Measurements from ENCODE around the gene RAB7B. TPM values are rescaled to one million over a fixed set of nuclear protein-coding genes. Genes with fewer than 3 reads are reported as not detected.

Gene RAB7B
- total RNA-seq, 4 donors from 2014 or later, result 0.27 to 0.32 TPM; not detected in 2

DNA sequence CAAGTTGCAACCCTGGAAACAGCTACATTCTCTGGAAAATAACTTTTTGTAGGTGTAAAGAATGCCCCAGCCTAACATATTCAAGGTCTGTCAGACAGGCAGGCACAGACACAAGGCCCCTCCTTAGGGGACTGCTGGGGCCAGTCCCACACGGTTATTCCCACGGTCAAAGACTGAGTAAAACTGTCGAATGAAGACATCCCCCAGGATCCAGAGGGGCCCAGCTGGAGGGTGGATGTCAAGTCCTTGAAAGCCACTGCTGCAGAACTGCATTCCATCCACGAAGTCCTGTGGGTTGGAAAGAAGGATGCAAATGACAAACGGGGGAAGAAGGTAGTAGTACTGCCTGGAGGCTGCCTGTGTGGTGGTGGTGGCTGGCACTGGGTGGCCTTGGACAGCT, 6.9 kb upstream of the RAB7B start:
- no peaks in the 10 kb centered on the region for H3K9me3 ChIP-seq
- no peak for DNase-seq
- in situ Hi-C loops (cut with MboI; ENCODE audit: low pct_ligation_motif_present in 1 of 4, low pct_unique_long_range_greater_than_20kb in 1 of 4, low sequenced_read_pairs in 3 of 4), result no loop called here
- intact Hi-C loops (cut with DNase I; ENCODE audit: low total_unique reads), result no loop called here
- H3K4me3 ChIP-seq, result no peak overlapping the region
- WGBS, 2 donors (ENCODE audit: low coverage in 1 of 2), result 70% methylated on average over 5 of the region's 5 CpGs; no CpG with 5 or more reads in 1 of the 2 donors
- H3K27me3 ChIP-seq, result no peaks in the 10 kb centered on the region
- no peak overlapping the region for H3K27ac ChIP-seq
- TF ChIP-seq CTCF (IDR thresholded peaks at IDR 0.05) (no peak), POLR2AphosphoS5 (IDR thresholded peaks at IDR 0.05) (no peak)
- H3K4me1 ChIP-seq, result peaks cover 0 to 11% (median 0%) of the 10 kb centered on the region in 4 donors
- no peaks in the 10 kb centered on the region for H3K36me3 ChIP-seq

DNA sequence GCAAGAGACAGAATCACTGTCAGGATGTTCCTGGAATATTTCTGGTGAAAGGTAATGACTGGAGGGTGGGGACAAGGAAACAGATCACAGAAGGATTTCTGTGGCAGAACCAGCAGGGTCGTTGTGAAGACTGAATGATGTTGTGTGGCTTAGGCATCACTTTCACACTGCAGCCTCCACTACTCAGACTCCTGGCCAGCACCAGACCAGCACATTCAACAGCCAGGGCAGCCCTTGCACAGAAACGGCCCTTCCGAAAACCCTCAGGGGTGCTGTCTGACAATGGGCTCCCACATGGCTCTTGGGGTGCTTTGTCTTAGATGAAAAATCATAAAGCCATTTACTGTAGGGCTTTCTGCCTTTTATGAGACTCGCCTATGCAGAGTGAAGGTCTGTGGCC, 3.8 kb upstream of the RAB7B start:
- H3K27me3 ChIP-seq, result no peaks in the 10 kb centered on the region
- H3K27ac ChIP-seq, result no peak overlapping the region
- no peak for DNase-seq
- WGBS, 2 donors (ENCODE audit: low coverage in 1 of 2), result 69% methylated on average over 4 of the region's 4 CpGs; no CpG with 5 or more reads in 1 of the 2 donors
- intact Hi-C loops (cut with DNase I; ENCODE audit: low total_unique reads) (no loop called here), in situ Hi-C loops (cut with MboI; ENCODE audit: low pct_ligation_motif_present in 1 of 4, low pct_unique_long_range_greater_than_20kb in 1 of 4, low sequenced_read_pairs in 3 of 4) (no loop called here)
- no peak overlapping the region for H3K4me3 ChIP-seq
- H3K9me3 ChIP-seq, result no peaks in the 10 kb centered on the region
- H3K36me3 ChIP-seq, result no peaks in the 10 kb centered on the region
- peaks cover 0 to 18% (median 11%) of the 10 kb centered on the region in 4 donors for H3K4me1 ChIP-seq
- TF ChIP-seq EP300 (IDR thresholded peaks at IDR 0.05; ENCODE audit: low read depth) (no peak), CTCF (IDR thresholded peaks at IDR 0.05) (no peak), POLR2A (IDR thresholded peaks at IDR 0.05) (no peak), POLR2AphosphoS5 (IDR thresholded peaks at IDR 0.05) (no peak)

DNA sequence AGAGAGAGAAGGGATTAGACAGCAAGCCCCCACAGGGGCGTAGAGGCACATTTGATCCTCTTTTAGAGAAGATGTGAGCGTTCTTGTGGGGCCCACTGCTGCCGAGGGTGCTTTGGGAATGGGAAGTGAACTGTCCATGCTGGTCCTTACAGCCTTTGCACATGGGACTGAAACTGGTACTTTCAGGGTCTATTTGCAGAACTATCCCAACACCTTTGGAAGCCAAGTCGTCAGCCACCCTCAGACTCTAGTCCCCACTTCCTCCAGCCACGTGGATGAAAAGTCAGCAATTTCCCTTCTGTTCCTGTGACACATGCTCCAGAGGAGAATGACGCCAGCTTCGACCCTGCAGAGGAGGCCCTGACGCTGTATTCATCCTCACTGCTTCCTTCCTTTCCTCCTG, 2.6 kb upstream of the RAB7B start:
- no peak for TF ChIP-seq EP300 (IDR thresholded peaks at IDR 0.05; ENCODE audit: low read depth)
- peaks cover 0 to 13% (median 11%) of the 10 kb centered on the region in 4 donors for H3K4me1 ChIP-seq
- no peaks in the 10 kb centered on the region for H3K36me3 ChIP-seq
- in situ Hi-C loops (cut with MboI; ENCODE audit: low pct_ligation_motif_present in 1 of 4, low pct_unique_long_range_greater_than_20kb in 1 of 4, low sequenced_read_pairs in 3 of 4), result no loop called here
- intact Hi-C loops (cut with DNase I; ENCODE audit: low total_unique reads), result no loop called here
- H3K27ac ChIP-seq, result no peak overlapping the region
- H3K4me3 ChIP-seq, result no peak overlapping the region
- DNase-seq, result no peak
- H3K27me3 ChIP-seq, result no peaks in the 10 kb centered on the region
- no peaks in the 10 kb centered on the region for H3K9me3 ChIP-seq
- 71 to 90% methylated on average over 3 to 8 of the region's 8 CpGs for WGBS, 2 donors (ENCODE audit: low coverage in 1 of 2)

GRCh38 chr1:206005234-206005633, 2.0 kb upstream of the RAB7B start:
- no peaks in the 10 kb centered on the region for H3K36me3 ChIP-seq
- intact Hi-C loops (cut with DNase I; ENCODE audit: low total_unique reads), result no loop called here
- no peaks in the 10 kb centered on the region for H3K27me3 ChIP-seq
- H3K9me3 ChIP-seq, result no peaks in the 10 kb centered on the region
- DNase-seq, result no peak
- no peak for TF ChIP-seq CTCF (IDR thresholded peaks at IDR 0.05)
- TF ChIP-seq POLR2AphosphoS5 (IDR thresholded peaks at IDR 0.05), result no peak
- TF ChIP-seq EP300 (IDR thresholded peaks at IDR 0.05; ENCODE audit: low read depth), result no peak
- no peak for TF ChIP-seq POLR2A (IDR thresholded peaks at IDR 0.05)
- WGBS, 2 donors (ENCODE audit: low coverage in 1 of 2), result 84% methylated on average over 7 of the region's 7 CpGs; no CpG with 5 or more reads in 1 of the 2 donors
- in situ Hi-C loops (cut with MboI; ENCODE audit: low pct_ligation_motif_present in 1 of 4, low pct_unique_long_range_greater_than_20kb in 1 of 4, low sequenced_read_pairs in 3 of 4), result no loop called here
- no peak overlapping the region for H3K4me3 ChIP-seq
- peaks cover 0 to 13% (median 11%) of the 10 kb centered on the region in 4 donors for H3K4me1 ChIP-seq
- no peak overlapping the region for H3K27ac ChIP-seq

GRCh38 chr1:206004826-206005225, 1.6 kb upstream of the RAB7B start:
- Histone ChIP-seq H3K27me3 (no peaks in the 10 kb centered on the region), H3K4me3 (no peak overlapping the region), H3K27ac (no peak overlapping the region), H3K9me3 (no peaks in the 10 kb centered on the region), H3K4me1 (peaks cover 0 to 13% (median 11%) of the 10 kb centered on the region in 4 donors), H3K36me3 (no peaks in the 10 kb centered on the region)
- in situ Hi-C loops (cut with MboI; ENCODE audit: low pct_ligation_motif_present in 1 of 4, low pct_unique_long_range_greater_than_20kb in 1 of 4, low sequenced_read_pairs in 3 of 4), result no loop called here
- DNase-seq, result no peak
- 83% methylated on average over 12 of the region's 12 CpGs; no CpG with 5 or more reads in 1 of the 2 donors for WGBS, 2 donors (ENCODE audit: low coverage in 1 of 2)
- TF ChIP-seq POLR2A (IDR thresholded peaks at IDR 0.05) (no peak), CTCF (IDR thresholded peaks at IDR 0.05) (no peak), POLR2AphosphoS5 (IDR thresholded peaks at IDR 0.05) (no peak), EP300 (IDR thresholded peaks at IDR 0.05; ENCODE audit: low read depth) (no peak)
- intact Hi-C loops (cut with DNase I; ENCODE audit: low total_unique reads), result no loop called here
